ENCODE results near the gene SDHA.
"Not testable (repeated sequence)": the region's sequence is repeated elsewhere in the genome, so short reads cannot be mapped to it uniquely, and the experiment has no call there.

DNA sequence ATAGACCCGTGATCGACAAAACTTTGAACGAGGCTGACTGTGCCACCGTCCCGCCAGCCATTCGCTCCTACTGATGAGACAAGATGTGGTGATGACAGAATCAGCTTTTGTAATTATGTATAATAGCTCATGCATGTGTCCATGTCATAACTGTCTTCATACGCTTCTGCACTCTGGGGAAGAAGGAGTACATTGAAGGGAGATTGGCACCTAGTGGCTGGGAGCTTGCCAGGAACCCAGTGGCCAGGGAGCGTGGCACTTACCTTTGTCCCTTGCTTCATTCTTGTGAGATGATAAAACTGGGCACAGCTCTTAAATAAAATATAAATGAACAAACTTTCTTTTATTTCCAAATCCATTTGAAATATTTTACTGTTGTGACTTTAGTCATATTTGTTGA lies 38.2 kb downstream of the SDHA start:
- TF ChIP-seq EZH2 (IDR thresholded peaks at IDR 0.05; ENCODE audit: insufficient read depth, poor library complexity, severe bottlenecking); EZH2phosphoT487 (IDR thresholded peaks at IDR 0.05; ENCODE audit: insufficient read depth, low read depth): not testable (repeated sequence)
